Midbrain (tissue), 1 donor: ENCODE results near the gene HDAC9.

ENCODE experiments used
- DNase-seq: peaks from one replicate; lab custom pipeline; 2025; lab: John Stamatoyannopoulos, UW

HDAC9 gene

DNA sequence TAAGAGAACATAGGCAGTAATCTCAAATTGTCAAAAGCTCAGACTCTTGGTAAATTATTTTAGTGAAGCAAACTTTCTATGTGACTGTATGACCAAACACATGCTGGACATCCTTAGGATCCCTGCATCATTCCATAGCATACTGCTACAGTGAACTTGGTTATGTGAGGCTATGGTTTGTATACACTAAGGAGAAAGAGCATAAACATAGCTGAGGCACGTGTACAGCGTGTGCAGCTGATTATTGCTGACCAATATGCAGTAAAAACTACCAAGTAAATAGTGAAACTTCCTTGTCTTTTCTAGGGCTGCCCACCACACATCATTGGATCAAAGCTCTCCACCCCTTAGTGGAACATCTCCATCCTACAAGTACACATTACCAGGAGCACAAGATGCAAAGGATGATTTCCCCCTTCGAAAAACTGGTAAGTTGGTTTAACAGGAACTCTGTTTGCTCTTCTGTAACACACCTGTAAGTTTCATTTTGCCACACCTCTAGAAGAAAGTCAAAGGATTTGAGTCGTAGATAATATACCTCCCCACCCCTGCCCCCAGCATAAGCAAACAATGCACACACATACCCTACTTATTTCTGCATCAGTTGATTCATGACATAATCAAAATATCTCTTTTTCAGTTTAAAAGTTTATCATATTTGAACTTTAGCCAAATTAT lies 98.2 kb downstream of the HDAC9 start:
- DNase-seq, result no peak

GRCh38 chr7:18597754-18598153 lies 102.2 kb downstream of the HDAC9 start:
- no peak for DNase-seq

DNA sequence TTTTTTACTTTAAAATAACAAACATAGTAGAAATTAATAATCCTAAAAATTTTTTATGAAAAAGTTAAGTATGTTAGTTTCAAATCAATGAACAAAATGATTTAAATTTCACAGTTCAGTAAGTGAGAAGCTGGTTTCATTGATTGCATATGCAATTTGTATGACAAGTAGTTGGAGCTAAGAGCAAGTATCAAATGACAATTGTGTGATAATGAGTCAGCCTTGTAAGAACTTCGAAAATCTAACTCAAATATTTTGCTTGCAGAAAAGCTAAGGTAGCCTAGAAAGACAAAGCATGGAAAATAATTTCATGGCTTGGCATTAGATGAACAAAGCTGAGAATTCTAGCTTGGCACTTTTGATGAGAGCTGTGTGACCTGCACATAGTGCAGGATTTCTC lies 111.5 kb downstream of the HDAC9 start:
- DNase-seq, result no peak

DNA sequence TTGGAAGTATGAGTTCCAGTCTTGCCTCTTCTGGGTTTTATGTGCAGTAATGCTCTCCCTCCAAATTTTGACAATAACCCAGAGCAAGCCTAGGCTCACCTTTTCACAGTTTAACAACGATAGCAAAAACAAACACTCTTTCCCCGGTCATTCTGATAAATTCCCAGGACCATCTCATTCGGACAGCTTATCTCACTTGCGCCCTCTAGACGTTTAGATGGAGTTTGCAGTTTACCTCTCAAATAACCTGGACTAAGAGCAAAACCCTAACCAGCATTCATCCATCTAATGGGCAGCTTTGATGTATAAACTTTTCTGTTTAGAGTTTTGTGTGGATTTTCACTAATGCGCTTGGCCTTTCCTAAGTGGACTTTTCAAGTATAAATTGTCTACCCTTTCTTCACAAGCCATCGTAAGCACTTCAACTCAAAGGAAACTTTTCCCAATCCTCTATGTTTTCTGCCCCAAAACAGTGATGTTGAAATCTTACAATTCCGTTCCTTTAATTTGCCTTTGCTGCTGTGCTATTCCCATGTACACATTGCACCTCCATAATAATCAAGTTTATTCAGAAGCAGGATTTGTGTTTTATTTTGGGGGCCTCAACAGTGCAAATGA lies 114.9 kb downstream of the HDAC9 start:
- no peak for DNase-seq

GRCh38 chr7:18614841-18615240 lies 119.3 kb downstream of the HDAC9 start:
- no peak for DNase-seq

DNA sequence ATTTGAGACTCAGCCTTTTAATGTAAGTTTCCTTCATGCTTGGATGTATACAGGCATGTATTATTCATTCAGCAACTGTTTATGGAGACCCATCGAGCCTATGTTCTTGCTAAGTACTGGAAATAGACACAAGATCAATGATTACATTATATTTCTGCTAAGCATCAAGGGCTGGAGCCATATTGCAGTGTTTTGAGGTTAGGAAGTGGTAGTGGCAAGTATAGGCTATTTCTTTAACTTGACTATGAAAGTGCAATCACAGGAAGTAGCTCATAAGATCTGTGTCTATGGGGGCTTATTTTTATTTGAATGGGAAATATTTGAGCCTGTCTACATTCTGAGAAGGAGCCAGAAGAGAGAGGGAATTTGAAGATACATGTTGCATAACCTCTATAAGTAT lies 123.8 kb downstream of the HDAC9 start:
- DNase-seq, result no peak

- no peak for DNase-seq
Observed at GRCh38 chr7:18623389-18623788, 127.8 kb downstream of the HDAC9 start.

- DNase-seq, result no peak
Observed at GRCh38 chr7:18624459-18624858, 128.9 kb downstream of the HDAC9 start.

- no peak for DNase-seq
Observed at GRCh38 chr7:18626086-18626485, 130.5 kb downstream of the HDAC9 start.

DNA sequence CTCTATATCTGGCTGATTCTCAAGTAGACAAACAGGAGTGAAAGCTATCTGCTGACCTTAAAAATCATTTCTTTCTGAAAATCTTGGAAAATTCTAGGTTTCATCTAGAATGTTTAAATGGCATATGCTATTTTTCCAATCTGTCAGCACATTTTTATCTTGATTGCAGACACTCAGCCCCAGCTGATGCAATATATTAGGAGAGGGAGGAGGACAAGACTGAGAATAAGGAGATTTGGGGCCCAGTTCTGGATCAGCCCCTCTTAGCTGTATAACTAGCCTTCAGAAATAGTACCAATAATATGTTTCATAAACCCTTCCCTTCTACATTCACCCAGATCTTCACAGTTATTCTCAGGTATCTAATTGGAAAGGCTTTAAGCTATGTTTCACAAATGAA lies 131.2 kb downstream of the HDAC9 start:
- no peak for DNase-seq

- DNase-seq, result no peak
Observed at GRCh38 chr7:18637516-18637915, 142.0 kb downstream of the HDAC9 start.

GRCh38 chr7:18638594-18639452 lies 143.3 kb downstream of the HDAC9 start:
- no peak for DNase-seq

- no peak for DNase-seq
Observed at GRCh38 chr7:18639711-18640110, 144.2 kb downstream of the HDAC9 start.

DNA sequence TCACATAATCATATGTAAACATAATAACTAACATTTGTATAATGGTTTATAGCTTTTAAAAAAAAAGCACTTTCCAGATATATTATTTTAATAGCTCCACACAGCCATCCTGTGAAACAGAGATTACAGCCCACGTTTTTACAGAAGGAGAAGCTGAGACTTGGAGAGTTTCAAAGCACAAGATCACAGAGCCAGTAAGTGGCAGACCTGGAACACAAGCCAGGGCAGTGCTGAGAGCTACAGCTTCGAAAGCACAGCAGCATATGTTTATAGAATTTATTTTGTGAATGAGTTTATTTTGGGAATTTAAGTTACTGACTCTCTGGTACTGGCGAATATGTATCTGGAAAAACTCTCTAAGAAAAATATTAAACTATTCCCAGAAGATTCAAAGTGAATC lies 149.4 kb downstream of the HDAC9 start:
- no peak for DNase-seq

DNA sequence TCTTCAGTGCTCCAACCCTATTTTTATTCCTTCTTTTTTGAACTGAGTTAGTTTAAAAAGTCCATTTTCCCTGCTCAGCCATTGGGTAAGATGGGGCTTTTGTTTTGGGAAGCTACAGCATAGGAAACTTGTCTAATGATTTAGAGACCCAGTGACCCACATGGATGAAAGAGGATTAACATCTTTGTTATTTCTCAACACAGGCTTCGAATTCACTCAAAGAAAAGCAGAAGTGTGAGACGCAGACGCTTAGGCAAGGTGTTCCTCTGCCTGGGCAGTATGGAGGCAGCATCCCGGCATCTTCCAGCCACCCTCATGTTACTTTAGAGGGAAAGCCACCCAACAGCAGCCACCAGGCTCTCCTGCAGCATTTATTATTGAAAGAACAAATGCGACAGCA lies 152.0 kb downstream of the HDAC9 start:
- no peak for DNase-seq

DNA sequence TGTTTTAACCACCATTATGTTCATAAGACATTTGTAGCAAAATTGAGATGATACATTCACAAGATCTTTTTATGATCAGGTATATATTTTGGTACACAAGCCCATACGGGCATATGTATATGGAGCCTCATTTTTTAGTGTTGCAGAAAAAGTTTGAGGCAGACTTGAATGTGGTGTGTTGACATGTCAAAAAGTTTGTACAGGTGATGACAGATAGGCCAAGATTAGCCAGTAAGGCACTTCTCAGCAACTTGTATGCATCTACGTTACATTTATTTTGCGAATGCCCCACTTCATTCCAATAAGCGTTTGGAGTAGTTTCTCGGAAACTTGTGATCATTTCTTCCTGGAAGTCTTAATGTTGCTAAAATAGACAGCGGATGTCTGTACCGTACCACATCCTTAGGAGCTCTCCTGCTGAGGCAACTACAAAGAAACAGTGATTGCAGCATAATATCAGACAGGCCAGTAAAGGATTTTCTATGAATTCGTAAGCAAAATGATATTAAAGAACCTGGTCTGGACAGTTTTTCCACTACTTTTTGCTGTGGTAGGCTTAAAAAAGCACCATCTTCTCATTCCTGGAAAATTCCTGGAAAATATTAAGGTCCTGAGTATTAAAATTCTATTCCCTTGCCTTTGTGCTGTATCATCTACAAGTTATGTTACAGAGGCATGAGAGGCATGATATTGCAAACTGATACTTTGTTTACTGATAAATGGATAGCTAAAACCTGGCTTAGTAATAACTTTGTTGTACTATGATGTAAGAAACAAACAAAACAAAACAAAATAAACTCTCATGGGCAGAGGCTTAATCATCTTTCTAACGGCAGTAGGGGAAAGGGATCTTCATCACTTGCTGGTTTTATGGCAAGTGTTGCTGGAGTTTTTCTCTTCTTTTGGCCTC lies 153.6 kb downstream of the HDAC9 start:
- DNase-seq, result no peak

DNA sequence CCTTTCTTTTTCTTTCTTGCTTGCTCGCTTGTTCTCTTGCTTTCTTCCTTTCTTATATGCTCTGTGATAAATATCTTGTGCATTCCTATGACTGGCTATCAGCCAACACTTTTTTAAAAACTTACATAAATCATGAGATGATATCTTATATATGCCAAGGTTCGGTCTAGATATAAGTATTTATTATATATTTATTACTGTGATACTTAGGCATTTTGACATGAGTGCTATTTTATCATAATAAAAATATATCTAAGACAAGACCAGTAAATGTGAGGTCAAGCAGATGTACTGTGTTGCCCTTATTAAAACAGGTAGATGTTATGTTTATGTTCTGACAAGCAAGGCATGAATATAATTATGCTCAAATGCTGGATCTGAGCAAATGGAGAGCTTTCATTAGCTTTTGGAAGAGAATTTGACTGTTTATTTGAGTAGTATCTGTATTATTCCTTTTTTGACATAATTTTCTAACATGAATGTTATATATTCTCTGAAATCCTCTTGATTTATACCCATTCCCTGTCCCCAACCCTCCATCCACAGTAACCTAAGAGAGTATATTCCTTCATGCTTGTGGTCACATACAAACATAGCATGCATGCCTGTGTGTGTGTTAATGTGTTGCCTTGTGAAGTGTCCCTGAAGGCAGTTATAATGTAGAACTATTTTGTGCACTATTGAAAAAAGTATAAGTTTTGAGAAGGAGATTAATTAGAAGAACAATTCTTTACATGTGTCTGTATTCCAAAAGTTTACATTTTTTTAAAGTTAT lies 158.0 kb downstream of the HDAC9 start:
- DNase-seq, result no peak

GRCh38 chr7:18654709-18655108 lies 159.2 kb downstream of the HDAC9 start:
- no peak for DNase-seq

- no peak for DNase-seq
Observed at GRCh38 chr7:18655506-18655905, 160.0 kb downstream of the HDAC9 start.

DNA sequence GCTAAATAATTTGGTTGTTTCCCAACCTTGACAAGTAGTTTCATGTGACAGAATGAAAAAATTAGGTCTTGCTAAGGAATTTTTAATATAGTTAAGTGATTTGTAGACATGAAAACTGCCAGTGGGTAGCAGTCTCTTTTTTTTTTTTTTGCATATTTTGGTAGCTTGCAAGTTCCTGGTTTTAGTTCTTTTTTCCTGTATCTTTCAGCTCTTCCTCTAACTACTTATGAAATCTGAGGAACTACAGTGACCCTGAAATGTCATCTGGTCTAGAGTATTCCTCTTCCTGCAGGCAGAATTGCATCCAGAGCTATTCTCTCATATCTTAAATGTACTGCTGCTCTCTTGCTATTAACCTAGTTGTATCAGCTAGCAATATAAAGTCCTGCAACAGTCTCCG lies 160.4 kb downstream of the HDAC9 start:
- no peak for DNase-seq

- DNase-seq, result no peak
Observed at GRCh38 chr7:18656362-18656761, 160.8 kb downstream of the HDAC9 start.
